WTC11 (cell line): ENCODE data around the gene RAB35. TPM values are rescaled to one million over a fixed set of nuclear protein-coding genes. Genes with fewer than 3 reads are reported as not detected.

Experiments used
- ATAC-seq: fragments of 200-7000 bp; cut with Tn5 transposase; 2 replicates; pipeline ENCODE4 v1.10.0; 2021; ENCODE audit warnings: mild to moderate bottlenecking, moderate library complexity
- CTCF ChIA-PET: fragments of 300-600 bp; sonication (Branson Sonifier 250); formaldehyde crosslinking; loops from one replicate; lab custom pipeline; 2021; ENCODE audit warnings: antibody characterized with exemption; lab: Charles Lee
- POLR2A ChIA-PET: fragments of 350-600 bp; sonication (Branson Sonifier 250); formaldehyde crosslinking; loops from one replicate; lab custom pipeline; 2021; ENCODE audit warnings: antibody characterized with exemption; lab: Charles Lee
- DNase-seq: peaks from one replicate; pipeline ENCODE4 v3.0.0; 2021; ENCODE audit warnings: low spot score
- H3K27ac Mint-ChIP-seq: 2 replicates; pipeline ENCODE4 v1.8.0; 2021; ENCODE audit warnings: mixed read lengths
- H3K27me3 Mint-ChIP-seq: 2 replicates; pipeline ENCODE4 v1.8.0; 2021; ENCODE audit warnings: low read depth, mild to moderate bottlenecking, moderate library complexity, mixed read lengths
- H3K36me3 Mint-ChIP-seq: 2 replicates; pipeline ENCODE4 v1.8.0; 2021; ENCODE audit warnings: mixed read lengths
- H3K4me1 Mint-ChIP-seq: 2 replicates; pipeline ENCODE4 v1.8.0; 2022; ENCODE audit warnings: mixed read lengths
- H3K4me3 Mint-ChIP-seq: 2 replicates; pipeline ENCODE4 v1.8.0; 2021; ENCODE audit warnings: mild to moderate bottlenecking, moderate library complexity, mixed read lengths
- H3K9me3 Mint-ChIP-seq: 2 replicates; pipeline ENCODE4 v1.8.0; 2021; ENCODE audit warnings: mixed read lengths
- ATF6 ChIP-seq: sonication (generic); formaldehyde crosslinking; IDR thresholded peaks from 2 replicates; pipeline ENCODE4 v1.8.1; 2023; ENCODE audit warnings: mild to moderate bottlenecking, missing genetic modification reagents
- CBFB ChIP-seq: sonication (generic); formaldehyde crosslinking; IDR thresholded peaks from 2 replicates; pipeline ENCODE4 v1.8.1; 2022; ENCODE audit warnings: mild to moderate bottlenecking, low read depth, missing genetic modification reagents
- CREB1 ChIP-seq: sonication (generic); formaldehyde crosslinking; IDR thresholded peaks from 2 replicates; pipeline ENCODE4 v1.8.0; 2023; ENCODE audit warnings: mild to moderate bottlenecking, missing genetic modification reagents
- EMX1 ChIP-seq: fragments of 250-450 bp; sonication (Bioruptor Pico); IDR thresholded peaks from 2 replicates; pipeline ENCODE4 v1.8.0; 2021; ENCODE audit warnings: mild to moderate bottlenecking
- ESRRA ChIP-seq: sonication (generic); formaldehyde crosslinking; IDR thresholded peaks from 2 replicates; pipeline ENCODE4 v1.8.1; 2022; ENCODE audit warnings: mild to moderate bottlenecking, missing genetic modification reagents, borderline replicate concordance
- GRHL2 ChIP-seq: fragments of 250-450 bp; sonication (Bioruptor Pico); IDR thresholded peaks from 2 replicates; pipeline ENCODE4 v1.8.0; 2022; ENCODE audit warnings: mild to moderate bottlenecking, moderate library complexity; ENCODE audit not compliant: insufficient replicate concordance, severe bottlenecking
- GTF2I ChIP-seq: fragments of 250-450 bp; sonication (Bioruptor Pico); conservative IDR thresholded peaks from 2 replicates; pipeline ENCODE4 v1.4.0; 2021; ENCODE audit warnings: mild to moderate bottlenecking
- JAZF1 ChIP-seq: fragments of 250-450 bp; sonication (Bioruptor Pico); IDR thresholded peaks from 2 replicates; pipeline ENCODE4 v1.9.0; 2021; ENCODE audit warnings: moderate library complexity, mild to moderate bottlenecking, inconsistent platforms
- MAX ChIP-seq: sonication (generic); formaldehyde crosslinking; IDR thresholded peaks from 2 replicates; pipeline ENCODE4 v1.8.0; 2022; ENCODE audit warnings: mild to moderate bottlenecking, missing genetic modification reagents
- MYBL2 ChIP-seq: sonication (generic); formaldehyde crosslinking; IDR thresholded peaks from 2 replicates; pipeline ENCODE4 v1.8.1; 2023; ENCODE audit warnings: mild to moderate bottlenecking, moderate library complexity, missing genetic modification reagents
- PRDM15 ChIP-seq: sonication (generic); formaldehyde crosslinking; IDR thresholded peaks from 2 replicates; pipeline ENCODE4 v1.8.0; 2022; ENCODE audit warnings: missing genetic modification reagents
- PREB ChIP-seq: sonication (generic); formaldehyde crosslinking; IDR thresholded peaks from 2 replicates; pipeline ENCODE4 v1.8.1; 2022; ENCODE audit warnings: mild to moderate bottlenecking, missing genetic modification reagents, moderate library complexity, borderline replicate concordance
- RELA ChIP-seq: sonication (generic); formaldehyde crosslinking; IDR thresholded peaks from 2 replicates; pipeline ENCODE4 v1.8.1; 2022; ENCODE audit warnings: missing genetic modification reagents, mild to moderate bottlenecking, borderline replicate concordance
- USF2 ChIP-seq: sonication (generic); formaldehyde crosslinking; IDR thresholded peaks from 2 replicates; pipeline ENCODE4 v1.8.1; 2023; ENCODE audit warnings: mild to moderate bottlenecking, missing genetic modification reagents, moderate library complexity
- ZNF317 ChIP-seq: sonication (generic); formaldehyde crosslinking; IDR thresholded peaks from 2 replicates; pipeline ENCODE4 v1.8.1; 2023; ENCODE audit warnings: low read depth, mild to moderate bottlenecking, moderate library complexity, missing genetic modification reagents, borderline replicate concordance
- ZNF396 ChIP-seq: fragments of 250-450 bp; sonication (Bioruptor Pico); IDR thresholded peaks from 2 replicates; pipeline ENCODE4 v1.8.0; 2021; ENCODE audit warnings: mild to moderate bottlenecking, moderate library complexity, borderline replicate concordance
- ZNF416 ChIP-seq: fragments of 250-450 bp; sonication (Bioruptor Pico); IDR thresholded peaks from 2 replicates; pipeline ENCODE4 v1.9.0; 2021; ENCODE audit warnings: mild to moderate bottlenecking, inconsistent platforms
- total RNA-seq: library from RNA; stranded (reverse); gene quantifications from 3 replicates; pipeline ENCODE4 v1.2.3, GENCODE V29; 2021

The RAB35 gene
- total RNA-seq, 1 experiment from 2014 or later: 44.5 TPM

- TF ChIP-seq PRDM15 (CRISPR knock-in tag) (no peak), EMX1 (no peak), ZNF416 (no peak), RELA (CRISPR knock-in tag) (peak; percentile 78; the same call in 1 of the 2 replicates), ZNF317 (CRISPR knock-in tag) (no peak), PREB (no peak), GRHL2 (CRISPR knock-in tag) (no peak), ATF6 (CRISPR knock-in tag) (no peak), CREB1 (CRISPR knock-in tag) (no peak), CBFB (peak; percentile 91; the same call in 1 of the 2 replicates), ZNF396 (CRISPR knock-in tag) (no peak), USF2 (CRISPR knock-in tag) (peak; percentile 47; the same call in 1 of the 2 replicates), JAZF1 (no peak), MYBL2 (CRISPR knock-in tag) (peak; percentile 81)
Observed at GRCh38 chr12:120116792-120117651, 469 bp upstream of the RAB35 start (continued).

- H3K4me3 Mint-ChIP-seq: peak overlapping the region; percentile 93
- H3K4me1 Mint-ChIP-seq: peaks cover 39% of the 10 kb centered on the region
- POLR2A ChIA-PET: interaction anchor here (0.5 to 3.3 kb wide), 9 partner anchors 9 to 176 kb away, joined by 3 to 23 read pairs (median 7); partner anchors contain the start of genes RNU4-2 and RPLP0
- H3K27ac Mint-ChIP-seq: peak overlapping the region; percentile 95
- H3K36me3 Mint-ChIP-seq: peaks cover 9% of the 10 kb centered on the region
- TF ChIP-seq ATF6 (CRISPR knock-in tag) (no peak), GTF2I (0 out of 2 replicates have a peak, but pooled peaks have one; percentile 64), ESRRA (CRISPR knock-in tag) (peak; percentile 57; the same call in 1 of the 2 replicates), MAX (CRISPR knock-in tag) (0 out of 2 replicates have a peak, but pooled peaks have one; percentile 16), CBFB (no peak)
- ATAC-seq (peak; percentile 11), DNase-seq (peak; percentile 48)
- no peaks in the 10 kb centered on the region; the same call in 1 of the 2 replicates for H3K27me3 Mint-ChIP-seq
- CTCF ChIA-PET: interaction anchor here (1.2 to 5.4 kb wide), 5 partner anchors 22 to 150 kb away, joined by 3 to 48 read pairs (median 8); partner anchors contain the start of gene PXN
- no peaks in the 10 kb centered on the region for H3K9me3 Mint-ChIP-seq
Observed at GRCh38 chr12:120115692-120116440, 687 bp downstream of the RAB35 start.
